Loucy (cell line): ENCODE measurements around the gene LRR1.
A peak's percentile ranks its signal among the peaks of the same experiment; 100 is the strongest.

Experiments used
- H2AFZ ChIP-seq: fragments of 200-600 bp; sonication (generic); 2 replicates; pipeline ENCODE4 v1.6.0; 2016; ENCODE audit warnings: antibody characterized with exemption, mild to moderate bottlenecking, low read length, moderate library complexity
- H3F3A ChIP-seq: fragments of 200-600 bp; 2 replicates; pipeline ENCODE4 v1.6.0; 2016; ENCODE audit warnings: antibody characterized with exemption, low read depth, mild to moderate bottlenecking
- H3K27me3 ChIP-seq: fragments of 200-600 bp; sonication (generic); 2 replicates; pipeline ENCODE4 v1.6.1; 2014; ENCODE audit warnings: low read length, mild to moderate bottlenecking; ENCODE audit not compliant: insufficient read depth, poor library complexity, severe bottlenecking
- H3K36me3 ChIP-seq: fragments of 200-600 bp; sonication (generic); 2 replicates; pipeline ENCODE4 v1.6.1; 2016; ENCODE audit warnings: low read length; ENCODE audit not compliant: insufficient read depth
- H3K4me1 ChIP-seq: fragments of 200-600 bp; sonication (generic); 2 replicates; pipeline ENCODE4 v1.5.1; 2014; ENCODE audit warnings: low read length, mild to moderate bottlenecking; ENCODE audit not compliant: insufficient read depth, poor library complexity, severe bottlenecking
- H3K4me2 ChIP-seq: fragments of 200-600 bp; sonication (generic); 2 replicates; pipeline ENCODE4 v1.6.0; 2014; ENCODE audit warnings: antibody characterized with exemption, low read length, low read depth, mild to moderate bottlenecking; ENCODE audit not compliant: poor library complexity, severe bottlenecking
- H3K4me3 ChIP-seq: fragments of 200-600 bp; sonication (generic); 2 replicates; pipeline ENCODE4 v1.5.1; 2014; ENCODE audit warnings: low read length, mild to moderate bottlenecking, mixed read lengths; ENCODE audit not compliant: poor library complexity, severe bottlenecking
- H3K79me2 ChIP-seq: fragments of 200-600 bp; sonication (generic); 2 replicates; pipeline ENCODE4 v1.6.1; 2014; ENCODE audit warnings: low read length; ENCODE audit not compliant: insufficient read depth
- H3K9ac ChIP-seq: fragments of 200-600 bp; sonication (generic); 2 replicates; pipeline ENCODE4 v1.6.0; 2014; ENCODE audit warnings: mild to moderate bottlenecking, low read depth, low read length, moderate library complexity; ENCODE audit not compliant: poor library complexity, severe bottlenecking
- H3K9me2 ChIP-seq: fragments of 200-600 bp; sonication (generic); replicated peaks from 2 replicates; pipeline ENCODE4 v1.6.1; 2016; ENCODE audit warnings: low read depth, low read length, mixed read lengths
- H3K9me3 ChIP-seq: fragments of 200-600 bp; sonication (generic); 2 replicates; pipeline ENCODE4 v1.6.1; 2014; ENCODE audit warnings: mild to moderate bottlenecking, antibody characterized with exemption, low read length, low read depth; ENCODE audit not compliant: insufficient read depth
- H4K20me1 ChIP-seq: fragments of 200-600 bp; sonication (generic); 2 replicates; pipeline ENCODE4 v1.6.0; 2014; ENCODE audit warnings: antibody characterized with exemption, low read length, mild to moderate bottlenecking; ENCODE audit not compliant: insufficient read depth, poor library complexity, severe bottlenecking
- EZH2phosphoT487 ChIP-seq: fragments of 200-600 bp; IDR thresholded peaks from 2 replicates; pipeline ENCODE4 v1.6.1; 2018; ENCODE audit warnings: antibody characterized with exemption, mild to moderate bottlenecking, moderate library complexity, borderline replicate concordance
- TF ChIP-seq, protein P1 (sequence below): fragments of 200-600 bp; sonication (generic); conservative IDR thresholded peaks from 2 replicates; pipeline ENCODE4 v1.5.1; 2014; ENCODE audit warnings: mild to moderate bottlenecking, antibody characterized with exemption, low read length

Gene LRR1

DNA sequence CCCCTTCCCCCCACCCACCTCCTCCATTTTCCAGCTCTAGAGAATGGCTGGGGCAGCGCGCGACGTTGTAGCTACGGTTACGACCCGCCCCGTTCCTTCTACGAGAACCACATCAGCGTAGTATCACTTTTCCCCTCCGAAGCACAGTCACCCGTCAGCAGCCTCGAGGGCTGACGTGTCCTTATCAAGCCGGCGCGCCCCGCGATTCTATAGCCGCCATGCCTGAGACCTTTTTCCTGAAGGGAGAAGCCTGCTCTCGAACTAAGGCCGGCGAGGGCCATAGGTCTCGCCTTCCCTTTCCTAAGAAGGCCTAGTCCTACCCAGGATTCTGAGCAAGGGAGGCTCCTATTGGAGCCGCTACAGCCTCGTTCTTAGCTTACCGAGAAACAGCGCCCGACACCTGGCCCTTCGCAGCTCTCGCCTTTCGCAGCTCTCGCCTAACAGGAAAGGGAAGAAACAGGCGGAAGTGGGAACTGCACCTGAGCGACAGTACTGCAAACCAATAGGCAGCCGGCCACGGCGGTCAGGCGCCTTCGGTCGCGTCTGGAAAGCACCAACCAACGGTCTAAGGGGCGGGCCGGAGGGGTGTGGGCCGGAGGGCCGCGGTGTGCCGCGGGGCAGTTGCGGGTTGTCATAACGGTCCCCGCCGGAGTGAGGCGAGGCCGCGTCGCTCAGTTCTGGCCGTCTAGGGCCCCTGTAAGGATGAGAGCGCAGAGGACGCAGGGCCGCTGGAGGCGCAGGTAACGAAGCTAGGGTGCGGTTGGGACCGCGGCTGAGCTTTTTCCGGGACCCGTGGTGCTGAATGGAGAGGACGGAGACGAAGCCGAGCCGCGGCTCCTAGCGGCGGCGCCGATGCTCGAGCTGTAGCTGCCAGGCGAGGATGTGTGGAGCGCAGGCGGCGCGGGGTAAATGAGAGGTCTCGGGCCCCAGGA is 21.7 kb downstream of the LRR1 start, which contains the start of the genes MGAT2 and RPL36AL:
MGAT2 (plus strand) TSS at position 618 of the 932 bp plus-strand sequence. CDS start 470 bp downstream, outside the sequence.
RPL36AL (minus strand) TSS at position 445 of the 932 bp plus-strand sequence. CDS start 1,522 bp downstream, outside the sequence.
- Histone ChIP-seq H3K79me2 (peaks cover 84% of the 10 kb centered on the region), H2AFZ (peak within 1 kb of the TSS; percentile 92), H3K36me3 (peaks cover 14% of the 10 kb centered on the region; the same call in 1 of the 2 replicates), H3K4me2 (peak within 1 kb of the TSS; percentile 98), H3F3A (0 out of 2 replicates have a peak, but pooled peaks cover 12% of the 10 kb centered on the region), H4K20me1 (peaks cover 76% of the 10 kb centered on the region), H3K4me1 (peaks cover 46% of the 10 kb centered on the region), H3K9me3 (no peaks in the 10 kb centered on the region), H3K27me3 (no peaks in the 10 kb centered on the region), H3K4me3 (peak within 1 kb of the TSS; percentile 91), H3K9ac (peak within 1 kb of the TSS; percentile 96), H3K9me2 (no peaks in the 10 kb centered on the region)
- no peak for TF ChIP-seq EZH2phosphoT487
- TF ChIP-seq, protein P1, sequence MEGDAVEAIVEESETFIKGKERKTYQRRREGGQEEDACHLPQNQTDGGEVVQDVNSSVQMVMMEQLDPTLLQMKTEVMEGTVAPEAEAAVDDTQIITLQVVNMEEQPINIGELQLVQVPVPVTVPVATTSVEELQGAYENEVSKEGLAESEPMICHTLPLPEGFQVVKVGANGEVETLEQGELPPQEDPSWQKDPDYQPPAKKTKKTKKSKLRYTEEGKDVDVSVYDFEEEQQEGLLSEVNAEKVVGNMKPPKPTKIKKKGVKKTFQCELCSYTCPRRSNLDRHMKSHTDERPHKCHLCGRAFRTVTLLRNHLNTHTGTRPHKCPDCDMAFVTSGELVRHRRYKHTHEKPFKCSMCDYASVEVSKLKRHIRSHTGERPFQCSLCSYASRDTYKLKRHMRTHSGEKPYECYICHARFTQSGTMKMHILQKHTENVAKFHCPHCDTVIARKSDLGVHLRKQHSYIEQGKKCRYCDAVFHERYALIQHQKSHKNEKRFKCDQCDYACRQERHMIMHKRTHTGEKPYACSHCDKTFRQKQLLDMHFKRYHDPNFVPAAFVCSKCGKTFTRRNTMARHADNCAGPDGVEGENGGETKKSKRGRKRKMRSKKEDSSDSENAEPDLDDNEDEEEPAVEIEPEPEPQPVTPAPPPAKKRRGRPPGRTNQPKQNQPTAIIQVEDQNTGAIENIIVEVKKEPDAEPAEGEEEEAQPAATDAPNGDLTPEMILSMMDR: peak; percentile 14; the same call in 1 of the 2 replicates

DNA sequence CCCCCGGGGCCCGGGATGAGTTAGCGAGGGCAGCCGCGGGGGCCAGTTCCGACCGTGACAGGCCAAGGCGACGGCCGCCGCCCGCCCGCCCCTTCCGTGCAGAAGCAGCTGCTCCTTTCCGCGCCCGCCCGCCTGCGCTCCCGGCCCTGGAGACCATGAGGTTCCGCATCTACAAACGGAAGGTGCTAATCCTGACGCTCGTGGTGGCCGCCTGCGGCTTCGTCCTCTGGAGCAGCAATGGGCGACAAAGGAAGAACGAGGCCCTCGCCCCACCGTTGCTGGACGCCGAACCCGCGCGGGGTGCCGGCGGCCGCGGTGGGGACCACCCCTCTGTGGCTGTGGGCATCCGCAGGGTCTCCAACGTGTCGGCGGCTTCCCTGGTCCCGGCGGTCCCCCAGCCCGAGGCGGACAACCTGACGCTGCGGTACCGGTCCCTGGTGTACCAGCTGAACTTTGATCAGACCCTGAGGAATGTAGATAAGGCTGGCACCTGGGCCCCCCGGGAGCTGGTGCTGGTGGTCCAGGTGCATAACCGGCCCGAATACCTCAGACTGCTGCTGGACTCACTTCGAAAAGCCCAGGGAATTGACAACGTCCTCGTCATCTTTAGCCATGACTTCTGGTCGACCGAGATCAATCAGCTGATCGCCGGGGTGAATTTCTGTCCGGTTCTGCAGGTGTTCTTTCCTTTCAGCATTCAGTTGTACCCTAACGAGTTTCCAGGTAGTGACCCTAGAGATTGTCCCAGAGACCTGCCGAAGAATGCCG is 22.6 kb downstream of the LRR1 start:
- H4K20me1 ChIP-seq: peaks cover 78% of the 10 kb centered on the region
- H2AFZ ChIP-seq: peak overlapping the region; percentile 92
- no peaks in the 10 kb centered on the region for H3K9me3 ChIP-seq
- H3K36me3 ChIP-seq: peaks cover 14% of the 10 kb centered on the region; the same call in 1 of the 2 replicates
- TF ChIP-seq EZH2phosphoT487: no peak
- TF ChIP-seq, protein P1: no peak; the same call in 1 of the 2 replicates
- H3K4me3 ChIP-seq: peak overlapping the region; percentile 91
- H3F3A ChIP-seq: 0 out of 2 replicates have a peak, but pooled peaks cover 15% of the 10 kb centered on the region
- peaks cover 46% of the 10 kb centered on the region for H3K4me1 ChIP-seq
- no peaks in the 10 kb centered on the region for H3K27me3 ChIP-seq
- peak overlapping the region; percentile 98 for H3K4me2 ChIP-seq
- peaks cover 80% of the 10 kb centered on the region for H3K79me2 ChIP-seq
- peak overlapping the region; percentile 96 for H3K9ac ChIP-seq
- no peaks in the 10 kb centered on the region for H3K9me2 ChIP-seq

DNA sequence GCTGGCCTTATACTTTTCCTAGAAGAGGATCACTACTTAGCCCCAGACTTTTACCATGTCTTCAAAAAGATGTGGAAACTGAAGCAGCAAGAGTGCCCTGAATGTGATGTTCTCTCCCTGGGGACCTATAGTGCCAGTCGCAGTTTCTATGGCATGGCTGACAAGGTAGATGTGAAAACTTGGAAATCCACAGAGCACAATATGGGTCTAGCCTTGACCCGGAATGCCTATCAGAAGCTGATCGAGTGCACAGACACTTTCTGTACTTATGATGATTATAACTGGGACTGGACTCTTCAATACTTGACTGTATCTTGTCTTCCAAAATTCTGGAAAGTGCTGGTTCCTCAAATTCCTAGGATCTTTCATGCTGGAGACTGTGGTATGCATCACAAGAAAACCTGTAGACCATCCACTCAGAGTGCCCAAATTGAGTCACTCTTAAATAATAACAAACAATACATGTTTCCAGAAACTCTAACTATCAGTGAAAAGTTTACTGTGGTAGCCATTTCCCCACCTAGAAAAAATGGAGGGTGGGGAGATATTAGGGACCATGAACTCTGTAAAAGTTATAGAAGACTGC is 23.4 kb downstream of the LRR1 start:
- Histone ChIP-seq H3F3A (0 out of 2 replicates have a peak, but pooled peaks cover 10% of the 10 kb centered on the region), H3K27me3 (no peaks in the 10 kb centered on the region), H4K20me1 (peaks cover 76% of the 10 kb centered on the region), H3K9ac (peak overlapping the region; percentile 96), H3K9me2 (no peaks in the 10 kb centered on the region), H3K9me3 (no peaks in the 10 kb centered on the region), H3K79me2 (peaks cover 84% of the 10 kb centered on the region), H3K4me1 (peaks cover 46% of the 10 kb centered on the region), H3K4me2 (peak overlapping the region; percentile 98), H3K36me3 (peaks cover 14% of the 10 kb centered on the region; the same call in 1 of the 2 replicates), H2AFZ (no peak overlapping the region), H3K4me3 (peak overlapping the region; percentile 91)
- TF ChIP-seq, protein P1: no peak
- no peak for TF ChIP-seq EZH2phosphoT487
